Naive thymus-derived CD4-positive, alpha-beta T cell (primary cell): ENCODE measurements around the gene SF3B2. TPM values are rescaled to one million over a fixed set of nuclear protein-coding genes. Genes with fewer than 3 reads are reported as not detected.
"Not testable (repeated sequence)": the region's sequence is repeated elsewhere in the genome, so short reads cannot be mapped to it uniquely, and the experiment has no call there.

Experiments used
- ATAC-seq: fragments of 150-1000 bp; cut with Tn5 transposase; 2 replicates; pipeline ENCODE4 v1.10.0; 2021; ENCODE audit warnings: mild to moderate bottlenecking, moderate library complexity
- CTCF ChIA-PET: fragments of 350-600 bp; sonication (Branson Sonifier 250); formaldehyde crosslinking; loops from one replicate; lab custom pipeline; 2021; ENCODE audit warnings: antibody characterized with exemption; lab: Charles Lee
- POLR2A ChIA-PET: fragments of 350-600 bp; sonication (Branson Sonifier 250); formaldehyde crosslinking; loops from one replicate; lab custom pipeline; 2021; ENCODE audit warnings: antibody characterized with exemption, inconsistent platforms; lab: Charles Lee
- DNase-seq, 9 donors: peaks; one replicate each; pipeline versions ENCODE4 v3.0.0 to v3.0.0-alpha.2; 2020 to 2022; ENCODE audit warnings: mixed read lengths in 1 of 9
- H3K27ac ChIP-seq: one replicate; pipeline ENCODE4 v1.7.0; 2013; ENCODE audit warnings: mild to moderate bottlenecking, low read depth, low read length, moderate library complexity
- H3K27me3 ChIP-seq, 2 donors: one replicate each; pipeline ENCODE4 v1.7.0; 2013; ENCODE audit warnings: low read length in 2 of 2, mild to moderate bottlenecking in 2 of 2, moderate library complexity in 2 of 2; ENCODE audit not compliant: control insufficient read depth in 2 of 2, insufficient read depth in 2 of 2
- H3K36me3 ChIP-seq, 3 experiments: 1 replicate in 2 of 3; 2 replicates in 1 of 3; pipeline ENCODE4 v1.7.0; 2013; ENCODE audit warnings: low read length in 3 of 3, mild to moderate bottlenecking in 3 of 3, moderate library complexity in 1 of 3; ENCODE audit not compliant: insufficient read depth in 3 of 3, control insufficient read depth in 2 of 3
- H3K4me1 ChIP-seq, 2 donors: one replicate each; pipeline ENCODE4 v1.7.0; 2013; ENCODE audit warnings: low read length in 2 of 2, mild to moderate bottlenecking in 2 of 2, moderate library complexity in 1 of 2; ENCODE audit not compliant: control insufficient read depth in 2 of 2, insufficient read depth in 2 of 2
- H3K4me3 ChIP-seq: 2 replicates; pipeline ENCODE4 v1.7.0; 2013; ENCODE audit warnings: mild to moderate bottlenecking, low read length
- H3K9me3 ChIP-seq, 3 experiments: 1 replicate in 2 of 3; 2 replicates in 1 of 3; pipeline ENCODE4 v1.7.0; 2013; ENCODE audit warnings: low read length in 3 of 3; ENCODE audit not compliant: control insufficient read depth in 2 of 3
- H3K27ac Mint-ChIP-seq, 9 donors: one replicate each; pipeline ENCODE4 v1.8.0; 2020 to 2022; ENCODE audit warnings: mixed read lengths in 9 of 9, mild to moderate bottlenecking in 8 of 9, moderate library complexity in 5 of 9, inconsistent platforms in 2 of 9
- H3K27me3 Mint-ChIP-seq, 5 donors: one replicate each; pipeline ENCODE4 v1.8.0; 2021 to 2022; ENCODE audit warnings: mixed read lengths in 5 of 5, mild to moderate bottlenecking in 1 of 5
- H3K36me3 Mint-ChIP-seq, 5 donors: one replicate each; pipeline ENCODE4 v1.8.0; 2020 to 2022; ENCODE audit warnings: mixed read lengths in 5 of 5, mild to moderate bottlenecking in 3 of 5, inconsistent platforms in 1 of 5
- H3K4me1 Mint-ChIP-seq, 7 donors: one replicate each; pipeline ENCODE4 v1.8.0; 2020 to 2022; ENCODE audit warnings: mixed read lengths in 7 of 7, mild to moderate bottlenecking in 3 of 7, inconsistent platforms in 1 of 7
- H3K4me3 Mint-ChIP-seq, 10 donors: one replicate each; pipeline ENCODE4 v1.8.0; 2020 to 2022; ENCODE audit warnings: mild to moderate bottlenecking in 10 of 10, mixed read lengths in 10 of 10, moderate library complexity in 6 of 10, inconsistent platforms in 2 of 10
- H3K9me3 Mint-ChIP-seq, 11 donors: one replicate each; pipeline ENCODE4 v1.8.0; 2020 to 2022; ENCODE audit warnings: mixed read lengths in 11 of 11, mild to moderate bottlenecking in 4 of 11, inconsistent platforms in 1 of 11, moderate library complexity in 1 of 11
- intact Hi-C, 2 donors: fragments of 100-400 bp; cut with micrococcal nuclease; formaldehyde crosslinking; loops; one replicate each; pipeline ENCODE4 v1.15.1; 2023
- polyA plus RNA-seq, 2 donors: library from polyadenylated mRNA; unstranded; fragments of 300-500 nt; fragmentation: Illumina TruSeq; gene quantifications; one replicate each; pipeline ENCODE4 v1.2.3, GENCODE V29; 2021
- total RNA-seq, 6 experiments: library from RNA in 5 of 6; stranded (reverse) in 5 of 6; gene quantifications; 1 replicate in 5 of 6; 2 replicates in 1 of 6; pipeline ENCODE4 v1.2.3 and lab custom pipeline; 2021 to 2026

SF3B2 gene
- total and polyA plus RNA-seq, 7 experiments from 2014 or later: 81.8 to 248 (median 201) TPM

GRCh38 chr11:66109294-66109693 lies 57.1 kb downstream of the SF3B2 start:
- Mint-ChIP-seq H3K9me3 (peaks cover 0 to 5% (median 0%) of the 10 kb centered on the region in 11 donors), H3K4me3 (peak overlapping the region in 5 of 10 donors; percentile 2 to 64 (median 48)), H3K4me1 (peaks cover 74 to 96% (median 89%) of the 10 kb centered on the region in 7 donors), H3K27ac (peak overlapping the region in 8 of 9 donors; percentile 36 to 88 (median 81)), H3K36me3 (peaks cover 0 to 29% (median 14%) of the 10 kb centered on the region in 5 donors), H3K27me3 (no peaks in the 10 kb centered on the region)
- intact Hi-C loops: no loop called here
- no peaks in the 10 kb centered on the region for H3K27me3 ChIP-seq
- ATAC-seq: no peak
- CTCF ChIA-PET: interaction anchor here (1.4 kb wide), 1 partner anchor 41 kb away, joined by 5 read pairs; no protein-coding TSS in a partner anchor
- peaks cover 0 to 12% (median 0%) of the 10 kb centered on the region in 3 experiments for H3K36me3 ChIP-seq
- POLR2A ChIA-PET: interaction anchor here (1.2 to 1.9 kb wide), 3 partner anchors 9 to 39 kb away, joined by 3 to 6 read pairs (median 4); partner anchors contain the start of gene PACS1
- H3K9me3 ChIP-seq: no peaks in the 10 kb centered on the region
- no peak for DNase-seq
- H3K4me1 ChIP-seq: peaks cover 62 to 86% of the 10 kb centered on the region in 2 donors
- H3K4me3 ChIP-seq: no peak overlapping the region
- no peak overlapping the region for H3K27ac ChIP-seq

- intact Hi-C loops: no loop called here
- Mint-ChIP-seq H3K27ac (peak overlapping the region in 8 of 9 donors; percentile 46 to 95 (median 81)), H3K9me3 (peaks cover 0 to 5% (median 0%) of the 10 kb centered on the region in 11 donors), H3K27me3 (no peaks in the 10 kb centered on the region), H3K4me3 (peak overlapping the region in 9 of 10 donors; percentile 18 to 76 (median 50)), H3K36me3 (peaks cover 0 to 20% (median 10%) of the 10 kb centered on the region in 5 donors), H3K4me1 (peaks cover 70 to 96% (median 88%) of the 10 kb centered on the region in 7 donors)
- Histone ChIP-seq H3K36me3 (peaks cover 0 to 12% (median 0%) of the 10 kb centered on the region in 3 experiments), H3K4me3 (no peak overlapping the region), H3K9me3 (no peaks in the 10 kb centered on the region), H3K27me3 (no peaks in the 10 kb centered on the region), H3K4me1 (peaks cover 74 to 85% of the 10 kb centered on the region in 2 donors), H3K27ac (no peak overlapping the region)
- ChIA-PET POLR2A (interaction anchor here (0.8 to 2.5 kb wide), 4 partner anchors 9 to 30 kb away, joined by 4 to 10 read pairs (median 4); no protein-coding TSS in a partner anchor), CTCF (interaction anchor here (1.0 to 2.0 kb wide), 3 partner anchors 9 to 31 kb away, joined by 3 to 6 read pairs (median 3); no protein-coding TSS in a partner anchor)
- no peak for ATAC-seq
- DNase-seq: no peak
These were observed 59.0 kb downstream of the SF3B2 start for GRCh38 chr11:66111158-66111557.

- Mint-ChIP-seq H3K9me3 (peaks cover 0 to 4% (median 0%) of the 10 kb centered on the region in 11 donors), H3K27ac (peak overlapping the region; percentile 25 to 95 (median 89)), H3K27me3 (no peaks in the 10 kb centered on the region), H3K4me1 (peaks cover 74 to 100% (median 92%) of the 10 kb centered on the region in 7 donors), H3K4me3 (peak overlapping the region in 9 of 10 donors; percentile 39 to 81 (median 68)), H3K36me3 (peaks cover 0 to 15% (median 6%) of the 10 kb centered on the region in 5 donors)
- Histone ChIP-seq H3K36me3 (peaks cover 0 to 8% (median 0%) of the 10 kb centered on the region in 3 experiments), H3K4me1 (peaks cover 77 to 89% of the 10 kb centered on the region in 2 donors), H3K4me3 (no peak overlapping the region), H3K27ac (peak overlapping the region; percentile 55), H3K27me3 (no peaks in the 10 kb centered on the region), H3K9me3 (no peaks in the 10 kb centered on the region)
- intact Hi-C loops: no loop called here
- ATAC-seq (no peak), DNase-seq (peak in 1 of 9 donors; percentile 23)
- CTCF ChIA-PET: interaction anchor here (1.0 to 2.0 kb wide), 4 partner anchors 10 to 222 kb away, joined by 3 to 6 read pairs (median 3); partner anchors contain the start of gene CCDC85B
- POLR2A ChIA-PET: interaction anchor here (1.4 to 2.5 kb wide), 2 partner anchors 12 to 31 kb away, joined by 4 to 10 read pairs; no protein-coding TSS in a partner anchor
These were observed 59.9 kb downstream of the SF3B2 start for GRCh38 chr11:66112041-66112491.

GRCh38 chr11:66112601-66113499 lies 60.7 kb downstream of the SF3B2 start:
- CTCF ChIA-PET: interaction anchor here (1.0 to 4.4 kb wide), 3 partner anchors 32 to 222 kb away, joined by 3 to 28 read pairs (median 6); partner anchors contain the start of genes CCDC85B and PACS1
- peaks cover 74 to 89% of the 10 kb centered on the region in 2 donors for H3K4me1 ChIP-seq
- intact Hi-C loops: loop anchor here in 1 of 2 donors (1.0 kb wide), 1 partner anchor 9 kb away; no protein-coding TSS in a partner anchor
- H3K4me1 Mint-ChIP-seq: peaks cover 74 to 100% (median 90%) of the 10 kb centered on the region in 7 donors
- peak overlapping the region; percentile 80 to 95 (median 90) for H3K27ac Mint-ChIP-seq
- POLR2A ChIA-PET: interaction anchor here (0.7 to 4.7 kb wide), 9 partner anchors 10 to 1194 kb away, joined by 3 to 34 read pairs (median 4); no protein-coding TSS in a partner anchor
- peak; percentile 22 for ATAC-seq
- H3K27ac ChIP-seq: peak overlapping the region; percentile 55
- no peak overlapping the region for H3K4me3 ChIP-seq
- no peaks in the 10 kb centered on the region for H3K27me3 Mint-ChIP-seq
- no peaks in the 10 kb centered on the region for H3K9me3 Mint-ChIP-seq
- peak overlapping the region; percentile 59 to 81 (median 73) for H3K4me3 Mint-ChIP-seq
- no peak for DNase-seq
- H3K36me3 ChIP-seq: peaks cover 0 to 2% (median 0%) of the 10 kb centered on the region in 3 experiments
- H3K9me3 ChIP-seq: no peaks in the 10 kb centered on the region
- H3K27me3 ChIP-seq: no peaks in the 10 kb centered on the region
- peaks cover 0 to 8% (median 0%) of the 10 kb centered on the region in 5 donors for H3K36me3 Mint-ChIP-seq

GRCh38 chr11:66114957-66115356 lies 62.8 kb downstream of the SF3B2 start:
- peaks cover 73 to 100% (median 89%) of the 10 kb centered on the region in 7 donors for H3K4me1 Mint-ChIP-seq
- not testable (repeated sequence) for H3K27me3 ChIP-seq, H3K9me3 ChIP-seq, H3K4me3 ChIP-seq, H3K36me3 Mint-ChIP-seq, DNase-seq, H3K9me3 Mint-ChIP-seq, H3K27me3 Mint-ChIP-seq, ATAC-seq, H3K36me3 ChIP-seq
- H3K27ac Mint-ChIP-seq: peak overlapping the region; percentile 80 to 95 (median 87)
- Histone ChIP-seq H3K27ac (peak overlapping the region; percentile 59), H3K4me1 (peaks cover 71 to 87% of the 10 kb centered on the region in 2 donors)
- CTCF ChIA-PET: interaction anchor here (0.6 to 4.4 kb wide), 10 partner anchors 8 to 1084 kb away, joined by 3 to 28 read pairs (median 4); partner anchors contain the start of gene PACS1
- intact Hi-C loops: loop anchor here (1.0 to 2.0 kb wide), 5 partner anchors 11 to 47 kb away; no protein-coding TSS in a partner anchor
- peak overlapping the region; percentile 56 to 86 (median 80) for H3K4me3 Mint-ChIP-seq
- POLR2A ChIA-PET: interaction anchor here (1.0 to 5.6 kb wide), 10 partner anchors 9 to 49 kb away, joined by 3 to 77 read pairs (median 8); partner anchors contain the start of gene PACS1
